Measurements from ENCODE around the gene SIAE. TPM values are rescaled to one million over a fixed set of nuclear protein-coding genes. Genes with fewer than 3 reads are reported as not detected.
"Not testable (repeated sequence)": the region's sequence is repeated elsewhere in the genome, so short reads cannot be mapped to it uniquely, and the experiment has no call there.

The SIAE gene
- total and polyA plus RNA-seq, 10 of the 15 experiments (the other 5 are each of a cell fraction or from before 2014, with no cell fraction given), result 0.93 to 6.9 (median 4.2) TPM

- ATAC-seq; FAIRE-seq; POLR2A ChIA-PET; H3K4me3 ChIP-seq; H3K36me3 ChIP-seq (ENCODE audit: control insufficient read depth in 2 of 2, insufficient read depth in 2 of 2, low read length in 1 of 2); H3K9ac ChIP-seq (ENCODE audit: control insufficient read depth, insufficient read depth, low read length); BruUV-seq (replicated peaks); DNase-seq (ENCODE audit: low read depth, low spot score); H3K27ac ChIP-seq (ENCODE audit: control insufficient read depth, insufficient read depth); H3K27me3 ChIP-seq (replicated peaks in 1 of 2; ENCODE audit: control insufficient read depth in 2 of 2, insufficient read depth in 2 of 2, low read length in 1 of 2); CTCF ChIA-PET; H2AFZ ChIP-seq (ENCODE audit: control insufficient read depth, low read depth, low read length); H4K20me1 ChIP-seq (ENCODE audit: control insufficient read depth, insufficient read depth); SMC1A ChIA-PET (ENCODE audit: uncharacterized antibody, unreplicated experiment); intact Hi-C loops (cut with micrococcal nuclease; ENCODE audit: unreplicated experiment); RAD21 ChIA-PET (ENCODE audit: unreplicated experiment); H3K4me2 ChIP-seq (ENCODE audit: control insufficient read depth, insufficient read depth); H3K4me1 ChIP-seq (ENCODE audit: control insufficient read depth, insufficient read depth, low read length); H3K9me3 ChIP-seq (replicated peaks; ENCODE audit: control insufficient read depth, insufficient read depth, low read length); H3K79me2 ChIP-seq (ENCODE audit: control insufficient read depth, insufficient read depth, low read length); in situ Hi-C loops (cut with MboI): not testable (repeated sequence)
- 36% methylated on average over 3 of the region's 3 CpGs for WGBS (ENCODE audit: insufficient coverage, insufficient replicate concordance, low lambda C conversion rate, missing lambda C conversion rate)
Observed at GRCh38 chr11:124602723-124603122, 70.8 kb downstream of the SIAE start.

GRCh38 chr11:124602193-124602592 lies 71.3 kb downstream of the SIAE start:
- no peaks in the 10 kb centered on the region for H3K4me1 ChIP-seq (ENCODE audit: control insufficient read depth, insufficient read depth, low read length)
- DNase-seq (ENCODE audit: low read depth, low spot score) (no peak), FAIRE-seq (no peak), ATAC-seq (no peak)
- no peaks in the 10 kb centered on the region for H3K36me3 ChIP-seq (ENCODE audit: control insufficient read depth in 2 of 2, insufficient read depth in 2 of 2, low read length in 1 of 2)
- intact Hi-C loops (cut with micrococcal nuclease; ENCODE audit: unreplicated experiment), result no loop called here
- H3K27ac ChIP-seq (ENCODE audit: control insufficient read depth, insufficient read depth), result no peak overlapping the region
- BruUV-seq (replicated peaks), result no TSS peak
- no peak overlapping the region for H3K9ac ChIP-seq (ENCODE audit: control insufficient read depth, insufficient read depth, low read length)
- no peak overlapping the region for H2AFZ ChIP-seq (ENCODE audit: control insufficient read depth, low read depth, low read length)
- ChIA-PET POLR2A (no interaction called here), CTCF (interaction anchor here (0.9 to 1.2 kb wide), 3 partner anchors 42 to 531 kb away, joined by 3 read pairs; no protein-coding TSS in a partner anchor), RAD21 (ENCODE audit: unreplicated experiment) (no interaction called here), SMC1A (ENCODE audit: uncharacterized antibody, unreplicated experiment) (interaction anchor here (0.6 kb wide), 1 partner anchor 38 kb away, joined by 4 read pairs; no protein-coding TSS in a partner anchor)
- no peaks in the 10 kb centered on the region for H3K79me2 ChIP-seq (ENCODE audit: control insufficient read depth, insufficient read depth, low read length)
- H4K20me1 ChIP-seq (ENCODE audit: control insufficient read depth, insufficient read depth), result no peaks in the 10 kb centered on the region
- in situ Hi-C loops (cut with MboI), result no loop called here
- no peaks in the 10 kb centered on the region; a peak in 1 of 4 replicates for H3K27me3 ChIP-seq (replicated peaks in 1 of 2; ENCODE audit: control insufficient read depth in 2 of 2, insufficient read depth in 2 of 2, low read length in 1 of 2)
- no peak overlapping the region for H3K4me2 ChIP-seq (ENCODE audit: control insufficient read depth, insufficient read depth)
- no peaks in the 10 kb centered on the region for H3K9me3 ChIP-seq (replicated peaks; ENCODE audit: control insufficient read depth, insufficient read depth, low read length)
- H3K4me3 ChIP-seq, result no peak overlapping the region
- WGBS (ENCODE audit: insufficient coverage, insufficient replicate concordance, low lambda C conversion rate, missing lambda C conversion rate), result 27% methylated on average over 3 of the region's 3 CpGs
- TF ChIP-seq GATAD2B (conservative IDR thresholded peaks at IDR 0.05; ENCODE audit: low read depth) (no peak), SKIL (IDR thresholded peaks at IDR 0.05; ENCODE audit: low read depth, poor library complexity, severe bottlenecking) (no peak), RAD51 (IDR thresholded peaks at IDR 0.05) (no peak), TAF1 (IDR thresholded peaks at IDR 0.05; ENCODE audit: borderline replicate concordance, low read depth, low read length) (no peak), SUZ12 (IDR thresholded peaks at IDR 0.05; ENCODE audit: unreplicated experiment) (no peak), USF2 (IDR thresholded peaks at IDR 0.05; ENCODE audit: borderline replicate concordance, low read depth, low read length) (no peak), ZNF217 (IDR thresholded peaks at IDR 0.05) (no peak), MXI1 (IDR thresholded peaks at IDR 0.05; ENCODE audit: low read depth, low read length) (no peak), POLR2A (IDR thresholded peaks at IDR 0.05; ENCODE audit: low read depth, low read length) (no peak), ZNF274 (IDR thresholded peaks at IDR 0.05; ENCODE audit: insufficient read depth, insufficient read length) (no peak), TCF7 (IDR thresholded peaks at IDR 0.05; ENCODE audit: borderline replicate concordance) (no peak)
- TF ChIP-seq, protein P1, sequence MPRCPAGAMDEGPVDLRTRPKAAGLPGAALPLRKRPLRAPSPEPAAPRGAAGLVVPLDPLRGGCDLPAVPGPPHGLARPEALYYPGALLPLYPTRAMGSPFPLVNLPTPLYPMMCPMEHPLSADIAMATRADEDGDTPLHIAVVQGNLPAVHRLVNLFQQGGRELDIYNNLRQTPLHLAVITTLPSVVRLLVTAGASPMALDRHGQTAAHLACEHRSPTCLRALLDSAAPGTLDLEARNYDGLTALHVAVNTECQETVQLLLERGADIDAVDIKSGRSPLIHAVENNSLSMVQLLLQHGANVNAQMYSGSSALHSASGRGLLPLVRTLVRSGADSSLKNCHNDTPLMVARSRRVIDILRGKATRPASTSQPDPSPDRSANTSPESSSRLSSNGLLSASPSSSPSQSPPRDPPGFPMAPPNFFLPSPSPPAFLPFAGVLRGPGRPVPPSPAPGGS (IDR thresholded peaks at IDR 0.05; ENCODE audit: borderline replicate concordance, insufficient read depth, low read depth, low read length, poor library complexity, severe bottlenecking), result peak; percentile 58
